Esophagus squamous epithelium (tissue), 4 donors: Measurements from ENCODE around the gene SUN5.

ENCODE experiments used
- POLR2A ChIP-seq, 4 donors: fragments of 450-650 bp; IDR thresholded peaks; one replicate each; pipeline ENCODE4 v1.6.1; 2017; ENCODE audit warnings: antibody characterized with exemption in 4 of 4, mild to moderate bottlenecking in 4 of 4, moderate library complexity in 3 of 4
- TF ChIP-seq, protein P1 (sequence below), 6 experiments: fragments of 450-650 bp in 4 of 6; fragments of 200-600 bp in 2 of 6; sonication (generic) in 2 of 6; IDR thresholded peaks; one replicate each; pipeline ENCODE4 v1.5.1; 2016 to 2019; ENCODE audit warnings: antibody characterized with exemption in 6 of 6, mild to moderate bottlenecking in 4 of 6, moderate library complexity in 4 of 6

DNA sequence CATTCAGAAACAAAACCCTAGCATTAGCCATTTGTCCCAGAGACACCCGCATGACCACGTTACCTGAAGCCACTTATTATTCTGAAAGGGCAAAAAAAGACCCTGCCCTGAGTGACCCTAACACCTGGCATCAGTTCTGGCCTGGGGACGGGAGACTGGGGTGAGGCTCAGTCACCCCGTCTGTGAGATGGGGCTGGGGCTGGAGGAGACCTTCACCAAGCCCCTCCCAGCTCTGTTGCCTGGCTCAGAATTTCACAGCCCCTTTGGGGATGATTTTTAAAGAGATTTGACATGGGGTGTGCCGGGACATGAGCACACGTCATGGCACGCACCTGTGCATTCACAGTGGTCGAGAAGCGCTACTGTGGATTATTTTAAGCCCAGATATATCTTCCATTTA lies 25.8 kb upstream of the SUN5 start:
- TF ChIP-seq, protein P1, sequence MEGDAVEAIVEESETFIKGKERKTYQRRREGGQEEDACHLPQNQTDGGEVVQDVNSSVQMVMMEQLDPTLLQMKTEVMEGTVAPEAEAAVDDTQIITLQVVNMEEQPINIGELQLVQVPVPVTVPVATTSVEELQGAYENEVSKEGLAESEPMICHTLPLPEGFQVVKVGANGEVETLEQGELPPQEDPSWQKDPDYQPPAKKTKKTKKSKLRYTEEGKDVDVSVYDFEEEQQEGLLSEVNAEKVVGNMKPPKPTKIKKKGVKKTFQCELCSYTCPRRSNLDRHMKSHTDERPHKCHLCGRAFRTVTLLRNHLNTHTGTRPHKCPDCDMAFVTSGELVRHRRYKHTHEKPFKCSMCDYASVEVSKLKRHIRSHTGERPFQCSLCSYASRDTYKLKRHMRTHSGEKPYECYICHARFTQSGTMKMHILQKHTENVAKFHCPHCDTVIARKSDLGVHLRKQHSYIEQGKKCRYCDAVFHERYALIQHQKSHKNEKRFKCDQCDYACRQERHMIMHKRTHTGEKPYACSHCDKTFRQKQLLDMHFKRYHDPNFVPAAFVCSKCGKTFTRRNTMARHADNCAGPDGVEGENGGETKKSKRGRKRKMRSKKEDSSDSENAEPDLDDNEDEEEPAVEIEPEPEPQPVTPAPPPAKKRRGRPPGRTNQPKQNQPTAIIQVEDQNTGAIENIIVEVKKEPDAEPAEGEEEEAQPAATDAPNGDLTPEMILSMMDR (IDR thresholded peaks at IDR 0.05) = no peak
- no peak for TF ChIP-seq POLR2A (IDR thresholded peaks at IDR 0.05)
